HG03045 (cell line): ENCODE measurements around the gene RAB11B.
"Not testable (repeated sequence)": the region's sequence is repeated elsewhere in the genome, so short reads cannot be mapped to it uniquely, and the experiment has no call there.

Experiments
- ATAC-seq: cut with Tn5 transposase; IDR thresholded peaks from one replicate; pipeline ENCODE4 v1.9.1; 2021; ENCODE audit warnings: mild to moderate bottlenecking, moderate library complexity; ENCODE audit not compliant: unreplicated experiment

Gene RAB11B

GRCh38 chr19:8425331-8425730 lies 35.2 kb downstream of the RAB11B start:
- not testable (repeated sequence) for ATAC-seq

GRCh38 chr19:8426283-8426682 lies 36.1 kb downstream of the RAB11B start:
- no peak for ATAC-seq

- ATAC-seq: no peak
Observed at GRCh38 chr19:8429044-8429443, 38.9 kb downstream of the RAB11B start.

- ATAC-seq: no peak
Observed at GRCh38 chr19:8429826-8430225, 39.7 kb downstream of the RAB11B start.

- no peak for ATAC-seq
Observed at GRCh38 chr19:8430650-8431049, 40.5 kb downstream of the RAB11B start.

- no peak for ATAC-seq
Observed at GRCh38 chr19:8438236-8438635, 48.1 kb downstream of the RAB11B start.

GRCh38 chr19:8441725-8442544 lies 51.8 kb downstream of the RAB11B start:
- no peak for ATAC-seq

- ATAC-seq: not testable (repeated sequence)
Observed at GRCh38 chr19:8444140-8444676, 54.0 kb downstream of the RAB11B start.

GRCh38 chr19:8444677-8445487 lies 54.7 kb downstream of the RAB11B start, which contains the start of gene HNRNPM:
HNRNPM (plus strand) TSS chr19:8444975; CDS start chr19:8444999, 24 bp downstream.
- ATAC-seq: peak; percentile 83

- ATAC-seq: peak; percentile 43
Observed at GRCh38 chr19:8445488-8446001, 55.4 kb downstream of the RAB11B start.

- no peak for ATAC-seq
Observed at GRCh38 chr19:8446061-8446709, 56.0 kb downstream of the RAB11B start.

- no peak for ATAC-seq
Observed at GRCh38 chr19:8449830-8450229, 59.7 kb downstream of the RAB11B start.

- no peak for ATAC-seq
Observed at GRCh38 chr19:8451377-8451776, 61.2 kb downstream of the RAB11B start.

- no peak for ATAC-seq
Observed at GRCh38 chr19:8451885-8452284, 61.7 kb downstream of the RAB11B start.

- ATAC-seq: no peak
Observed at GRCh38 chr19:8452446-8453123, 62.4 kb downstream of the RAB11B start.

- no peak for ATAC-seq
Observed at GRCh38 chr19:8453616-8454015, 63.5 kb downstream of the RAB11B start.
